Right kidney (tissue), 1 donor: Measurements from ENCODE around the gene KIAA0753.

ENCODE experiments used
- DNase-seq: peaks from one replicate; pipeline ENCODE4 v3.0.0-alpha.2; 2016

The KIAA0753 gene

DNA sequence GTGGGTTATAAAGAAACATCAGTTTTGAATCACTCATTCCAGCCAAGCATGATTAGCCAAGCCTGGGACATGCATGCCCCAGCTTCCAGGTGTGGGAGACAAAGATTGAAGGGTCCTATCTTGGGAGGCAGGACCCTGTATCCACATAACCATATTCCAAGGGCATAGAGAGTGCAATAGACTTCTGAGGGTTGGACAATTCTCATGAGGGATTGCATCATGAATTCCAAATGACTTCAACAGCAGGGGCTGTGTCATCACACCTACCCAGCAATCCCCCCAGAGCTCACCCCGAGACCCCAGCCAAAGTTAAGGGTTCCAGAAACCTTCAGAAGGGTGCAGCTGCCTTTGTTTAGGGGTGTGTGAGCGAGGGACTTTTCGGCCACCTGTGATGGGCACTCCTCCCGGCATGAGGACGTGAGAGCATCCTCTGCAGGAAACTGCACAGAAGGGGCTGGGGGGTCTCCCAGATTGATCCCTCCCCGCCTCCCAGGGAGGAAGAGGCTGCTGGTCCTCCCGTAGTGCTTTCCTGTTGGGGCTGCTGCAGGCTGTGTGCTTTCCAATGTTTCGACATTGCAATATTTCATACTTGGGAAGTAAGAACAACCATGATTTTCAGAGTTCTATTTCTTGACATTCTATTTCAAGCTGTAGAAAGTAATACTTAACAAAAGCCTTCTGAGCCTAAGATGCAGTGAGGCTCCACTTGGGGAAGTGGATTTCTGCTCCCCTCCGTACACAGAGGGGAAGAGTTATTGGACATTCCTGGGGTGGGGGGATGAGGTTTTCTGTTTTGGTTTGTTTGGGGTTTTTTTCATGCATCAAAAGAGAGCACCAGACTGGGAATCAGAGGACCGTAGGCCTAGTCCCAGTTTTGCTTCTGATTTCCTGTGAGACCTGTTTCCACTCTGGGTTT lies 70.9 kb downstream of the KIAA0753 start:
- no peak for DNase-seq

DNA sequence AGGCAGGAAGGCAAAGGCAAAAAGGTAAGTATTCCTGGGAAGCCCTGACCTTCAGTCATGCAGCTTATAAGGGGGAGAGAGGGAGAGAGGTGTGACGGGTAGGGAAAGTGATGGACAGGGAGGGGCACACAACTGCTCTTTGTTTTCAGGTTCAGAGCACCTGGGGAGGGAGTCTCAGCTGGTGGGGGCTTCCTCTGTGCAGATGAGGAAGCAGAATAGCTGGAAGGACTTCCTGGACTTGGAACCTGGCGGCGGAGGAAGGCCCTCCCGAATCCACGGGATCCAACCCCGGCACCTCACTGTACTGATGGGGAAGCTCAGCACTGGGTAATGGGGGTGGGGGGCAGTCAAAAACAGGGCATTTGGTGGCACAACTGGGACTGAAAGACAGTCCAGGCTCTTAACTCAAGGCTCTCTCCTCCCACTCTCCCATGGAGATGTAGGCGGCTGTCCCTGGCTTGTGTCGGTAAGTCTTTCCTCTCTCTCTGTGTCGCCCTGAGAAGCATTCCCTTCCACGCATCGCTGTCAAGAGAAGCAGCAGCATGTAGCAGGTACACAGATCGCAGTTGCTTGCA lies 72.2 kb downstream of the KIAA0753 start:
- no peak for DNase-seq

DNA sequence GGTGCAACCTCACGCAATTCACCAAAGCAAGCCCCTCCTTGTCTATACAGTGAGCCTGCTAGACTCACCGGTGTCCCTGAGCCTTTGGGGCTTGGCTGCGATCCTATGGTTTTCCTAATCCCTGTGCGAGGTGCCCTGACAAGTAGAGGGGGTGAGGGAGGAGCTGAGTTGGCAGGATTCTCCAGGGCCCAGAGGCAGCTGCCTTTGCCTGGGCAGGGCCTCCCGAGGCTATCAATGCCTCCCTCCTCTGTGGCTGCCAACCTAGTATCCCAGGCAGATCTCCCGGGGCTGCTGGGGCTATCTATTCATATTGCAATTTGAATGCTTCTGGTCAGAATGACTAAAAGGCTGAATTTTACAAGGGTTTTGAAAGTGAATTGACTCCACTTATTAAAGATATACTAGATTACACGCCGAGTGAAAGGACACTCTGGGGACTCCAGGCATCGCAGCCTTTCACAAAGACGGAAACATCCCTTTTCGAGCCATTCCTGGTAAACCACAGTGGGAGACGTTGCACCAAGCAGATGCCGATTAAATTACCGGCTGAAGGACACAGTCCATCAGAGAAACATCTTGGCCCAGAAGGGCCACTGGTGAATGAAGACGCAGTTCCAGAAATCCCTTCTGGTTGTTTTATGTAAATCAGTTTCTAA lies 72.9 kb downstream of the KIAA0753 start:
- DNase-seq: no peak

DNA sequence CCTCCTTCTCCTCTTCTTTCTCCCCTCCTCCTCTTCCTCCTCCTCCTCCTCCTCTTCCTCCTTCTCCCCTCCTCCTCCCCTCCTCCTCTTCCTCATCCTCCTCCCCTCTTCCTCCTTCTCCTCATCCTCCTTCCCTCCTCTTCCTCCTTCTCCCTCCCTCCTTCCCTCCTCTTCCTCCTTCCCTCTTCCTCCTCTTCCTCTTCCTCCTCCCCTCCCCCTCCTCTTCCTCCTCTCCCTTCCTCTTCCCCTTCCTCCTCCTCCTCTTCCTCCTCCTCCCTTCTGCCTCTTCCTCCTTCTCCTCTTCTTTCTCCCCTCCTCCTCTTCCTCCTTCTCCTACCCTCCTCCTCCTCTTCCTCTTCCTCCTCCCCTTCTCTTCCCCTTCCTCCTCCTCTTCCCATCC lies 79.1 kb downstream of the KIAA0753 start:
- DNase-seq: no peak

DNA sequence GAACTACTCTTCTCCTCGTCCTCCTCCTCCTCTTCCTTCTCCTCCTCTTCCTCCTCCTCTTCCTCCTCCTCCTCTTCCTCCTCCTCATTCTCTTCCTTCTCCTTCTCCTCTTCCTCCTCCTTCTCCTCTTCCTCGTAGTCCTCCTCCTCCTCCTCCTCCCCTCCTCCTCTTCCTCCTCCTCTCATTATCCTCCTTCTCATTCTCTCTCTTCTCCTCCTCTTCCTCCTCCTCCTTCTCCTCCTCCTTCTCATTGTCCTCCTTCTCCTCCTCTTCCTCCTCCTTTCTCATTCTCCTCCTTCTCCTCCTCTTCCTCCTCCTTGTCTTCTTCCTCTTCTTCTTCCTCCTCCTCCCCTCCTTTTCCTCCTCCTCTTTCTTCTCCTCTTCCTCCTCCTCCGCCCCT lies 80.0 kb downstream of the KIAA0753 start:
- no peak for DNase-seq

DNA sequence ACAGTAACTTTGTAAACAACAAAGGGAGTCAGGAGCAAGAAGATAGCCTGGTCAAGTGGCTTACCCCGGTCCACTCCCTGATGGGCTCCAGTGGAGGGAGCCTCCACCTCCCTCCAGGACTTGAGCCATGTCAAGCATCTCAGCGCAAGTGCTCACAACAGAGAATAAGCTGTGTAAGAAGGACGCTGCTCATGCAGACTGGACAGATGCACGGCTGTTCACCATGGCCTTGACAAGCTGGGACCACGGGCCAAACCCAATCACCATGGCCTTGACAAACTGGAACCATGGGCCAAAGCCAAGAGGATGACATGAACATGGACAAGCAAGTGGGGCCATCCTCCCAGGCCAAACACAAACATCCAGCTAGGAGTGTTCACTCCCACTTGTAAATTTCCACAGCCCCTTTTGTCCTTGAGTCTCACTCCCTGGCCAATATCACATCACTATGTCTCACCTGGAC lies 80.7 kb downstream of the KIAA0753 start:
- DNase-seq: no peak

DNA sequence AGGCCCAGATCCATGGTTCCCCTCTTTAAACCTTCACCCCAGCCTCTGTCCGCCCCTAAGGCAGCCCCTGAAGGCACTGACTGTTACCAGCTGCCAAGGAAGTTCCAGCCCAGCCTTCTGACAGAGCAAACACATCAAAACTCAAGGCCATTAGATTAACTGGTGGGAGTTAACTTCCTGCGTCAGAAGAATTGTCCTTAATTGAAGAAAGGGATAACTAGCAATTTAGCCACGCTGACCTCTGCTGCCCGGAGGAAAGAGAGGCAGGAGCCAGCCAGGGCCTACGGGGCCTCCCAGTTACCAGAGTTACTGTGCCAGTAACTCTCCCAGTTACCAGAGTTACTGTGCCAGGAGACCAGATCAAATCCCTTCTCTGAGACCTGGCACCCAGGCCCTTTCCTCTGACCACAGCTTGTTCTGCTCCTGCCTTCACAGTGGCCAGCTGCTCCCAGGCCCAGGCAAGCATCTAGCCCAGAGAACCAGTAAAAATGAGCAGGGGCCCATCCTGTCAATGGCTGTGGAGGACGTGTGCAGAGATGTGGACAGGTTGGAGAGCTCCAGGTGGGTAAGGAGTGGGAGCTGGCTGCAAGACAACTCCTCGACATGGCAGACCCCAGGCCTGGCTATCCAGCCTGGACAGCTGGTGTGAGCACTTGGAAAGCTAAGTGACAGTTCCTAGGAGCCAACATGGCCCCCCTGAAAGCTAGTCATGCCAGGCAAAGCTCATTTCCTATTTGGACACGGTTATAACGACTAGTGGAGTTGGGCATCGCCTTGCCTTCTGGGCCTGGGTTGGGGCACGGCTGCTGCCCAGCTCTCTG lies 81.4 kb downstream of the KIAA0753 start:
- DNase-seq: peak; percentile 66

DNA sequence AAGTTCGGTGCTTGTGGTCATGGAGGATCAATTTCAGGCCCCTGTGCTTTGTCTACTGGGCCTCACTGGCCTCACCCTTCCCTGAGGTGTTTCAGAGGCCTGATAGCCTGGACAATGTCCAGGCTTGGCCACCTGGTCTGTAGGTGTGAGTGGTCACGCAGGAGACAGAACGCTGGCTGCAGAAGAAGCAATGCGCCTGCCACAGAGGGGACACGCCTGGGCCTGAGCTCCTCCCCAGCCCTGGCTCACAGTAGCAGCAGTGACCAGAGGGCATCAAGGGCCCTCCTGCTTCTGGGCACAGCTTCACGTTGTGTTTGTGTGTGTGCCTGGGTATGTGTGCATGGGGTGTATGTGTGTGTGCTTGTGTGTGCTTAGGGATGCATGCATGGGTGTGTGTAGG lies 82.2 kb downstream of the KIAA0753 start:
- no peak for DNase-seq

DNA sequence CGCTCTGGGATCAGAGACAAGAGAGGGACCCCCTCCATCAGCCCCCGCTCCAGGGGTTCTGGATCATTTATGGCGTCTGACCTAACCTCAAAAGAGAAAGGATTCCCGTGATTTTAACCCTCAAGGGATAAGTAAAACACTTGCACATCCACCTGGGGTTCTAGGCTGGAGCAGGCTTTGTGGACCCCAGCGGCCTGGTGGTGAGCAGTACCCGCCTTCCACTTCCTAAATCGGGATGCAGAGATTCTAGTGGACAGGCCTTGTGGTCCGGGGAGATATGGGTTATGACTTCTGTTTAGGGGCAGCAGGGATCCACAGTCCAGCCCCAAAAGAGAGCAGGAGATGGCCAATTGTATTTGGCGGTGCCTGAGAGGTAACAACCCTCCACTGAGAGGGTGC lies 83.5 kb downstream of the KIAA0753 start:
- DNase-seq: no peak

DNA sequence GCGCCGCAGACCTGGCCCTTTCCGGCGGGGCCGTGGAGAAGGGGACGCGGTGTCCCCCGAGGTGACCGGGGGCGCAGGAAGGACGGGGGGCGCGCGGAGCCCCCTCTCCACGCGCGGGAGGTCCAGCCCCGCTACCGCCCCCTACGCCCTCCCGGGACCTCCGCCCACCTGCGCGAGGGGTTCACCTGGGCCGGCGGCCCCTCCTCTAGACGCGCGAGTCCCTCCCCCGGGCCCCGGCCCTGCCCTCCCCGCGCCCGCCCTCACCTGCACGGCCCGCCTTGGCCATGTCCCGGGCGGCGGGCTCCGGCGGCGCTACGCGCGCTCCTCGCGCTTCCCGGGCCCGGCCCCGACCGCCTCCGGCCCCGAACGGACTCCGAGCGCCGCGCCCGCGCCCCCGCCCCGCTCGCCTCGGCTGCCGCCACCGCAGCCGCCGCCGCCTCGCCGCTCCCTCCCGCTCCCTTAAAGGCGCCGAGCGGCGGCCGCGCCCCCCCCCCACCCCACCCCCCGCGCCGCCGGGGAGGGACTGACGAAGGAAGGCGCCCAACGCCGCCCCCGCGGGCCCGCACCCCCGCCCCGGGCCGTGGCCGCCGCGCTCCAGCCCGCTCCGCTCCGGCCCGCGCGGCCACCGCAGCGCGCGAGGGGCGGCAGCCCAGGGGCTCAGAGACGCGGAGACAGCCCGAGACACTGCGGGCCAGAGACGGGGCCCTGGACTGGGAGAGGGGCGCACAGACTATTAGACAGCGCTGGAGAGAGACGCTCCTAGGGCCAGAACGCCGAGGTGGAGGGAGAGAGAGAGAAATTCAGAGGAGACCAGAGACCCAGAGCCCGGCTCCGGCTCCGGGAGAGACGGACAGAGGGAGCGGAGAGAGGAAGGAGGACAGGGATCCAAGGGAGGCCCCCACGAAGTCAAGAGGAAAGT lies 84.1 kb downstream of the KIAA0753 start, which contains the start of gene PITPNM3:
PITPNM3 (minus strand) TSS at position 435 of the 919 bp plus-strand sequence; CDS start at position 286, 149 bp downstream.
- DNase-seq: peak; percentile 76

DNA sequence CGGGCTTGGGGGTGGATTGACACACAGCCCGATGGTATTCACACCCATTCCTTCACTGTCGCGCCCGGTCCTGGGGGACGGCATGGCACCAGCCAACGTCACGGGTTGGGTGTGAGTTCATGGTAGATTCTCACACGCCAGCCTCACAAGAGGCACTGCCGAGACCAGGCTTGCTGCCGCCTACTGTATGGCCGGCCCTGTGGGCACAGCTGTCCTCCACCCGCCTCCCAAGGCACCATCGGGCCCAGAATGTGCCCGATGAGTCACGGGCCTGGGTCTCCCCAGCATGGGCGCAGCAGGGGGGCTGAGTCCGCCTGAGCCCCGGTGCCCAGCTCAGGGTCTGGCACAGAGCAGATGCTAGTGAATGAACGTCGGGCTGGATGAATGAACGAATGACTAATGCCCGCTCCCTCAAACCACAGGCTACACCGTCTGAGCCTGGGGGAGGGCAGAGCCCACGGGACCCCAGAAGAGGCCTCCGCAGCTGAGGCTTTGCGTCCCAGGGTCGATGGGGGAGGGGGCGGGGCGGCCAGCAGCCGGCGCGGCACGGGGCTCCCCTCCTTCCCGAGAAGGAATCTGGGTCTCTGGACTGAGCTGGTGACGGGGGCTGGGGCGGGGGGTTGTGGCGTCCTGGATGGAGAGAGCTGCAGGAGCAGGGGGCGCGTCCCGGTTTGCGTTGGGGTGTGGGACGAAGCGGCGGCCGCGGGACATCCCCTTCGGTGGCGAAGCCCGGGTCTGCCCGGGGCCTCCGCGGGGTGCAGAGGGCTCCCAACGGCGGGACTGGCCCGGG lies 85.0 kb downstream of the KIAA0753 start:
- DNase-seq: peak; percentile 69

DNA sequence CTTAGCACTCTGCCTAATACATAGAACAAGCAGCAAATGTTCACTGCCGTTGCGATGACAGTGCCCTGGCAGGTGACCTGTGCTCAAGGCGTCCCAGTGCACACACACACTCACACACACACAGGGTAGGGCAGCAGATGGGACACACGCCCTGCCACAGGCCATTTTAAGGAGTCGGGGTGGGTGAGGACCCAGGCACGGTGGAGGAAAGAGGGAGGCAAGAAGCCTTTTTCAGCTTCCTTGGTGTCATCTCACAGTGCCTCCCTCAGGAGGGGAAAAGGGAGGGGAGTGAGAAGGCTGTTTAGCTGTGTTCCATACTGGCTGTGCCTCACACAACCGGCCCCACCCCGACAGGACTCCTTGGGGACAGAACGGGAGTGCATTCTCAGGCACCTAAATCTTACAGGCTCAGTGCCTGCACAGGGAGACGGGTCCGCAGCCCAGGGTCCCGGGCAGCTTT lies 85.6 kb downstream of the KIAA0753 start:
- DNase-seq: no peak

DNA sequence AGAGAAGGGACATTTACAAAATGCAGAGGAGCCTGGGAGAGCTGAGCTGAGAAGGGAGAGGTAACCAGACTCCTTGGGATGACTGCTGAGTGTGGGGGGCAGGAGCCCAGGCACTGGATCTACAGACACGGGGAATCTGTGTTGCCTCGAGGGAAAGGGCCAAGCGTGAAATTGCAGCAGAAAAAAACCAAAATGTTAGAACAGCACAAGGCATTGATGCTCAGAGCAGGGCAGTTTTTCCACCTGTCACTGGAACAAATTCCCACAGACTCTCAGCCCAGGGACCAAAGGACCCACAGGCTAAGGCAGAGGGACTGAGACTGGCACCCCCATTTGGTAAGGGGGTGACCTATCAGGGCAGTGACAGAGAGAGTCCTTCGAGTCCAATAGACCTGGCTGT lies 86.2 kb downstream of the KIAA0753 start:
- no peak for DNase-seq

DNA sequence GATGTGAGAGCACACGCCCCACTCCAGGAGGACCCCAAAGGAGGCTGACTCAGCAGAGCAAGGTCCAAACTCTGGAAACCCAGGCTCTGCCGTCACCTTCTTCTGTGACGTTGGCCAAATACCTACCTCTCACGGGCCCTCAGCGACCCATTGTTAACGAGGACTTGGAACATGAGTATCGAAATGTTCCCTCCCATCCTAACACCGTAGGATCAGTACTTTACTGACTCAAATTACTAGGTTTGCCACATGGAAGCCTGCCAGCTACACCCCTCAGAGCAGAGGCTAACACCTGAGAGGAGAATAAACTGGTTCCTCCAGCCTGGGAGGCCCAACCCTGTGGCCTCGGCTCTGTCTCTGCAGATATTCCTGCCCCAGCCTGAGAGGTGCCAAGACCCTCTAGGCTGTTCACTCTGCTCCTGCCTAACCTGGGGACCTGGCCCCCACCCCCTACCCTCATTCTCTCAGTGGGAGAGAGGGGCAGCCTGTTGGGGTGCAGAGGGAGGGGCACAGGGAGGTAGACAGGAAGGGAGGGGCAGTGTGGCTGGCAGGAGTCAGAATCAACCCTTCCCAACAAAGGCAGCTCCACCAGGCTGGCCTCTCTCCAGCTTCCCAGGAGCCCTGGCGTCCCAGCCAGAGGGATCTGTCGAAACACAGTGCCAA lies 88.5 kb downstream of the KIAA0753 start:
- DNase-seq: no peak

DNA sequence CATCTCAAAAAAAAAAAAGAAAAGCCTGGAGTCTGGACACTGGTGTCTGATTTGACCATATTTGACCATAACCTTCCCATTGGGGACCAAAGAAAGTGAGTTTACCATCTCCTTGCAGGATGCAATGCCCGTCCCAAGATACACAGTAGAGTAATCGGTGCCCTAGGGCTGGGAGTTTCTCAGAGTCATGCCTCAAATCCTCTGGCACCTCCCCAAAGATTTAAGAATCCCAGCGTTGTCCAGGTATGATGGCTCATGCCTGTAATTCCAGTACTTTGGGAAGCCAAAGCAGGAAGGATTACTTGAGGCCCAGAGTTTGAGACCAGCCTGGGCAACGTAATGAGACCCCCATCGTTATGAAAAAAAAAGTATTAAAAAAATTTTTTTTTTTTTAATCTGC lies 89.2 kb downstream of the KIAA0753 start:
- no peak for DNase-seq

DNA sequence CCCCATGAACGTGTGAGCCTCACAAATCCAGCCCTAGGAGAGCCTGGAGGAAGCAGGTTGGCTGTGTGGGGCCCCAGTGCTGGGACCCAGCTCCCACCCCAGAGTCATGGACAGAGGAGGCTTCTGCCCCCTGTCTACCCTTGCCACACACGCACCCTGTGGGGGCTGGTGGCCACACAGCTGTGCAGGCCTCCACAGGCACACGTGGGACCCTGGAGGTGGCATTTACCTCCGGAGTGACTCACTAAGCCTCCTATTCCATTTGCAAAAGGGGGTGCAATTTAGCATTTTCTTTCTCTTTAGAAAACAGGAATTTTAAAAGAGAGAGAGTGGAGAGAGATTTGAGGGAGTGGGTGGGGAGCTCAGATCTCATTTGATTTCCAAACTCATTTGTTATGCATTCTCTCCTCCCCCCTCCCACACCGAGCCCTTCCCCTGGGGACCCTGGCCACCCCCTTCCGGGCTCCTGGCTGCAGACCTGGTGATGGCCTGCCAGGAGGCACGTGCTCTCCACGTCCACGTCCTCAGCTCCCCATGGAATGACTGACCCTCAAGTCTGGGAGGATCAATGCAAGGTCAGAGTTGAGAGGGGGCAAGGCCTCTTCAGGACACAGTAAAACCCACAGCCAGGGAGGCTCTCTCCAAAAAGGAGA lies 91.0 kb downstream of the KIAA0753 start:
- DNase-seq: no peak

DNA sequence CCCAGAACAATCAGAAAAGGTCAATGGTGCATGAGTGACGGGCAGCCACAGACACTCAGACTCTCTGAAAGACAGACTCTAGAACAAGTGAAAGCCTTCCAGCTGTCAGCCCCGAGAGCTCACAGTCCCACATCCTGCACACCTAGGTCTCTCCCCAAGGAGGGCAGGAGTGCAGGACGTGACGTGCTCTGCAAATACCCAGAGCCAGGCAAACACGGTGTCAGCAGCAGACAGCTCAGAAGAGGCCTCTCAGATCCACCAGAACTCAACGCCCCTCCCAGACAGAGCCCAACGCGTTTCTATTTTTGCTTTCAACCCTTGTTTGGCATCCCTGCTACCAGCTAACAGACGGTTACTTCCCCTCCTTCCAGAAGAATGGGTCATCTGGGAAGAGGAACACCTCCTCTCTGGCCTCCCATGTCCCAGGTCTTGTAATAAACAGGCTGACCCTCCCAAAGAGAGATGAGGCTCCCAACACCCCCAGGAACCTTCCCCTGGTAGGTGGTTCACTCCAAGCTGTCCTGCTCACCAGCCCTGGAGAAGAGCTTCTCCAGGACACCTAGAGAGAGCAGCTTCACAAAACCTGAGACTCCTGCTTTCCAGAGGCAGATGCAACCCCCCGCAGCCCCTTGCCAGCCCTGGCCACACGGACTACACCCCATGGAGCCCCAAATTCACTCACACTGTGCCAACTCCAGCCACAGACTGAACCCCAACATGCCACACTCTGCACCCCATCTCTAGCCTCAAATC lies 91.8 kb downstream of the KIAA0753 start:
- DNase-seq: no peak

DNA sequence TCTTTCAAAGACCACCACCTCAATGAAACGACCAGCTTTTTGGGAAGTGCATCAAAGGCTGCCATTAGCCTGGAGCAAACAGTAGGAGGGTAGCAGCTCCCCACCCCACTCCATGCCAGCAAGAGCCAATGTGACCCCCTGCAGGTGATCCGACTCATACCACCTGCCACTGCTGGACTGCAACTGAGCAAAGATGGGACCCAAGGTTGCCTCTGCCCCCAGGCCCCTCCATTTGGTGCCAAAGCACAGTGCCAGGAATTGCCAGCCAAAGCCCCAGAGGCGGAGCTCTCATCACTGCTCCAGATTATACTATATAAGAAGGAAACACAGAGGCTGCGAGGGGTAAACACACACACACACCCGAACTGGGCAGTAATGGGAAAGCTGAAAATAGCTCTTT lies 92.5 kb downstream of the KIAA0753 start:
- DNase-seq: no peak
